GM23248 (cell line): ENCODE results near the gene TSPO2. TPM values are rescaled to one million over a fixed set of nuclear protein-coding genes. Genes with fewer than 3 reads are reported as not detected.
A peak's percentile ranks its signal among the peaks of the same experiment; 100 is the strongest.

Source experiments
- DNase-seq: peaks from one replicate; pipeline ENCODE4 v3.0.0-alpha.2; 2015
- H2AFZ ChIP-seq: fragments of 200-600 bp; sonication (generic); 2 replicates; pipeline ENCODE4 v1.6.1; 2016; ENCODE audit warnings: antibody characterized with exemption
- H3F3A ChIP-seq: fragments of 200-600 bp; sonication (generic); 2 replicates; pipeline ENCODE4 v1.6.1; 2016; ENCODE audit warnings: mild to moderate bottlenecking, antibody characterized with exemption, mixed run types; ENCODE audit not compliant: insufficient read depth
- H3K27ac ChIP-seq: fragments of 200-600 bp; sonication (generic); 2 replicates; pipeline ENCODE4 v1.5.1; 2016; ENCODE audit warnings: mild to moderate bottlenecking
- H3K27me3 ChIP-seq: fragments of 200-600 bp; sonication (generic); replicated peaks from 2 replicates; pipeline ENCODE4 v1.6.1; 2016; ENCODE audit warnings: mild to moderate bottlenecking; ENCODE audit not compliant: insufficient read depth
- H3K36me3 ChIP-seq: fragments of 200-600 bp; sonication (generic); 2 replicates; pipeline ENCODE4 v1.6.1; 2016; ENCODE audit warnings: low read depth, mild to moderate bottlenecking
- H3K4me1 ChIP-seq: fragments of 200-600 bp; sonication (generic); 2 replicates; pipeline ENCODE4 v1.6.1; 2016; ENCODE audit warnings: mild to moderate bottlenecking; ENCODE audit not compliant: insufficient read depth
- H3K4me2 ChIP-seq: fragments of 200-600 bp; sonication (generic); one replicate; pipeline ENCODE4 v1.6.1; 2016; ENCODE audit warnings: mild to moderate bottlenecking; ENCODE audit not compliant: unreplicated experiment
- H3K4me3 ChIP-seq: fragments of 200-600 bp; sonication (generic); 2 replicates; pipeline ENCODE4 v1.5.1; 2016; ENCODE audit warnings: mild to moderate bottlenecking
- H3K79me2 ChIP-seq: fragments of 200-600 bp; sonication (generic); 2 replicates; pipeline ENCODE4 v1.6.1; 2016; ENCODE audit warnings: mild to moderate bottlenecking; ENCODE audit not compliant: insufficient read depth
- H3K9ac ChIP-seq: fragments of 200-600 bp; sonication (generic); 2 replicates; pipeline ENCODE4 v1.6.1; 2016; ENCODE audit warnings: mild to moderate bottlenecking
- H3K9me2 ChIP-seq: fragments of 200-600 bp; sonication (generic); 2 replicates; pipeline ENCODE4 v1.6.1; 2016; ENCODE audit warnings: mixed run types, mild to moderate bottlenecking, moderate library complexity; ENCODE audit not compliant: insufficient read depth
- H3K9me3 ChIP-seq: fragments of 200-600 bp; sonication (generic); one replicate; pipeline ENCODE4 v1.6.1; 2017; ENCODE audit warnings: low read depth
- H4K20me1 ChIP-seq: fragments of 200-600 bp; sonication (generic); 2 replicates; pipeline ENCODE4 v1.6.0; 2016; ENCODE audit not compliant: insufficient read depth
- EZH2 ChIP-seq: fragments of 200-600 bp; sonication (generic); IDR thresholded peaks from 2 replicates; pipeline ENCODE4 v1.6.1; 2018; ENCODE audit warnings: antibody characterized with exemption, mild to moderate bottlenecking; ENCODE audit not compliant: insufficient read depth, poor library complexity, severe bottlenecking
- EZH2phosphoT487 ChIP-seq: fragments of 200-600 bp; sonication (generic); IDR thresholded peaks from 2 replicates; pipeline ENCODE4 v1.6.1; 2018; ENCODE audit warnings: antibody characterized with exemption, moderate library complexity, mild to moderate bottlenecking, low read depth; ENCODE audit not compliant: insufficient read depth
- WGBS, 2 experiments: methylation state at CpG; one replicate each; pipeline ENCODE4 v1.1.6; 2015 to 2017; ENCODE audit warnings: low lambda C conversion rate in 2 of 2, low coverage in 1 of 2; ENCODE audit errors: missing lambda C conversion rate in 2 of 2; 5-methylcytosine and 5-hydroxymethylcytosine counted together
- in situ Hi-C: fragments of 300-500 bp; cut with MboI; formaldehyde crosslinking; loops from 2 replicates; pipeline ENCODE4 v1.15.0; 2020
- polyA plus RNA-seq: library from polyadenylated mRNA; unstranded; fragments of >200 nt; fragmentation: Nextera tagmentation; extraction: Ambion mirVana; gene quantifications from 2 replicates; pipeline ENCODE4 v1.2.1, GENCODE V29; 2016
- total RNA-seq: library from RNA; depleted of rRNA; stranded (reverse); fragments of >200 nt; shearing (Covaris generic); gene quantifications from 2 replicates; pipeline ENCODE4 v1.2.3, GENCODE V29; 2014

TSPO2 gene
- total and polyA plus RNA-seq, 2 experiments from 2014 or later: not detected

DNA sequence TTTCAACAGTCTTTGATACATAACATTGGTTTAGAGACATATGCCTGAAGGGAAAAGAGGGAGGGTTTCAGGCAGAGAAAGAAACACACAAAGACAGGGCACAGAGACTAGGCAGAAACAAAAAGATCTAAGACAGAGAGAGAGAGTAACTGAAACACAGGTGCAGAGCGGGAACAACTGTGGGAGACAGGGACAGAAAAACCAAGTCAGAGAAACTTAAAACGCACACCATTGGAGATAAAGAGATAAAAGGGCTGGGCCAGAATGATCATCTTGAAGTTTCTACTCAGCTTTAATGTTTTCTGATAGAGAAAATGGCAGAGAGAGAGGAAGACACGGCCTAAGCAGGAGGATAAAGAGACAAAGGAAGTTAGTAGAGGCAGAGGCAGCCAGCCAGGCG lies 15.0 kb upstream of the TSPO2 start:
- Histone ChIP-seq H3K79me2 (no peaks in the 10 kb centered on the region), H3K36me3 (no peaks in the 10 kb centered on the region), H2AFZ (peak overlapping the region; percentile 97; the same call in 1 of the 2 replicates), H3K4me2 (no peak overlapping the region), H3K4me3 (no peak overlapping the region), H3K4me1 (peaks cover 4% of the 10 kb centered on the region), H3K27ac (no peak overlapping the region), H3K27me3 (no peaks in the 10 kb centered on the region), H3K9me3 (no peaks in the 10 kb centered on the region), H3F3A (no peaks in the 10 kb centered on the region), H4K20me1 (no peaks in the 10 kb centered on the region), H3K9ac (no peak overlapping the region), H3K9me2 (no peaks in the 10 kb centered on the region)
- 77 to 83% methylated on average over 4 of the region's 4 CpGs for WGBS, 2 experiments
- in situ Hi-C loops: no loop called here
- TF ChIP-seq EZH2 (no peak), EZH2phosphoT487 (no peak)
- no peak for DNase-seq

GRCh38 chr6:41027799-41028560 lies 14.3 kb upstream of the TSPO2 start:
- peak overlapping the region; percentile 97 for H2AFZ ChIP-seq
- H3K36me3 ChIP-seq: no peaks in the 10 kb centered on the region
- no peak for TF ChIP-seq EZH2phosphoT487
- no peak for TF ChIP-seq EZH2
- no peaks in the 10 kb centered on the region for H4K20me1 ChIP-seq
- no peaks in the 10 kb centered on the region for H3K9me3 ChIP-seq
- no peaks in the 10 kb centered on the region for H3K79me2 ChIP-seq
- H3K4me2 ChIP-seq: peak overlapping the region; percentile 82
- no peak overlapping the region for H3K27ac ChIP-seq
- H3K27me3 ChIP-seq: no peaks in the 10 kb centered on the region
- no peaks in the 10 kb centered on the region for H3K9me2 ChIP-seq
- H3K4me3 ChIP-seq: peak overlapping the region; percentile 70
- peak overlapping the region; percentile 70 for H3K9ac ChIP-seq
- WGBS, 2 experiments: 3 to 4% methylated on average over 39 to 45 of the region's 45 CpGs
- H3K4me1 ChIP-seq: no peaks in the 10 kb centered on the region
- H3F3A ChIP-seq: no peaks in the 10 kb centered on the region
- in situ Hi-C loops: no loop called here
- DNase-seq: peak; percentile 80

GRCh38 chr6:41028561-41029412 lies 13.5 kb upstream of the TSPO2 start:
- Histone ChIP-seq H3K4me2 (peak overlapping the region; percentile 82), H2AFZ (peak overlapping the region; percentile 97), H4K20me1 (no peaks in the 10 kb centered on the region), H3K27me3 (no peaks in the 10 kb centered on the region), H3K9me2 (no peaks in the 10 kb centered on the region), H3K9ac (peak overlapping the region; percentile 70), H3K79me2 (no peaks in the 10 kb centered on the region), H3K9me3 (no peaks in the 10 kb centered on the region), H3F3A (no peaks in the 10 kb centered on the region), H3K36me3 (no peaks in the 10 kb centered on the region), H3K4me3 (peak overlapping the region; percentile 70), H3K27ac (no peak overlapping the region), H3K4me1 (no peaks in the 10 kb centered on the region)
- WGBS, 2 experiments: 73 to 77% methylated on average over 13 of the region's 13 CpGs
- no peak for TF ChIP-seq EZH2phosphoT487
- TF ChIP-seq EZH2: no peak
- in situ Hi-C loops: no loop called here
- no peak for DNase-seq

DNA sequence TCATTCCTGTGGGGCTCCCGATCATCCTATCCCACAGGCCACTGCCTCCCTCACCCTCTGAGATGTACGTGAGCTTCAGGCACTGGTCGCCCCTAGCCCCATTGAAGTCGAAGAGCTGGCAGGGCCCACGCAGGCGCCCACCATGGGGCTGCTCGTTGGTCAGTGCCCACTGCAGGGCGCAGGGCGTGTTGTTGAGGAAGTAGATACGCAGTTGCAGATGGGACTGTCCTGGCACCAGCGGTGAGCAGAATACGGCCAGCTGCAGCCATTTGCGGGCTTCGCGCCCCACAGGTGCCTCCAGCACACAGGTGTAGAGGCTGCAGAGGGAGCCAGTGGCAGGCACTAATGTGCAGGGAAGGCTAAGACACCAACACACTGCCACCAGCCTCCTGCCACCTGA lies 9.4 kb upstream of the TSPO2 start:
- Histone ChIP-seq H3K4me1 (no peaks in the 10 kb centered on the region), H3K36me3 (no peaks in the 10 kb centered on the region), H4K20me1 (no peaks in the 10 kb centered on the region), H3K9me3 (no peaks in the 10 kb centered on the region), H3K27me3 (peaks cover 4% of the 10 kb centered on the region; the same call in 1 of the 2 replicates), H3K4me3 (no peak overlapping the region), H3K9ac (no peak overlapping the region), H3K4me2 (no peak overlapping the region), H3F3A (no peaks in the 10 kb centered on the region), H3K9me2 (no peaks in the 10 kb centered on the region), H3K79me2 (no peaks in the 10 kb centered on the region), H3K27ac (no peak overlapping the region), H2AFZ (no peak overlapping the region)
- no peak for DNase-seq
- in situ Hi-C loops: no loop called here
- TF ChIP-seq EZH2 (no peak), EZH2phosphoT487 (no peak)
- WGBS, 2 experiments: 89 to 90% methylated on average over 15 of the region's 15 CpGs
